Thyroid gland (tissue), 4 donors: ENCODE results near the gene TNFSF8. TPM values are rescaled to one million over a fixed set of nuclear protein-coding genes. Genes with fewer than 3 reads are reported as not detected.

Experiments used
- DNase-seq, 2 donors: peaks; one replicate each; pipeline ENCODE4 v3.0.0-alpha.2; 2019
- H3K27ac ChIP-seq, 3 donors: fragments of 200-600 bp; sonication (generic); 1 replicate in 2 of 3; 2 replicates in 1 of 3; pipeline ENCODE4 v1.5.1; 2016 to 2019; ENCODE audit warnings: mild to moderate bottlenecking in 1 of 3, moderate library complexity in 1 of 3
- H3K27me3 ChIP-seq: fragments of 200-600 bp; sonication (generic); one replicate; pipeline ENCODE4 v1.5.1; 2019
- H3K36me3 ChIP-seq, 2 donors: fragments of 200-600 bp; sonication (generic); one replicate each; pipeline ENCODE4 v1.5.1; 2016 to 2019
- H3K4me1 ChIP-seq, 2 donors: fragments of 200-600 bp; sonication (generic); one replicate each; pipeline ENCODE4 v1.5.1; 2017 to 2019
- H3K4me3 ChIP-seq, 3 donors: fragments of 200-600 bp; sonication (generic); replicated peaks in 1 of 3; 1 replicate in 2 of 3; 2 replicates in 1 of 3; pipeline ENCODE4 v1.5.1; 2016; ENCODE audit warnings: mild to moderate bottlenecking in 1 of 3
- H3K9me3 ChIP-seq: fragments of 200-600 bp; sonication (generic); one replicate; pipeline ENCODE4 v1.5.1; 2017
- CTCF ChIP-seq, 6 experiments: fragments of 200-600 bp in 3 of 6; fragments of 450-650 bp in 3 of 6; sonication (generic) in 3 of 6; IDR thresholded peaks; one replicate each; pipeline ENCODE4 v1.5.1; 2016 to 2019; ENCODE audit warnings: antibody characterized with exemption in 6 of 6, mild to moderate bottlenecking in 2 of 6, inconsistent platforms in 1 of 6, moderate library complexity in 1 of 6
- POLR2A ChIP-seq, 2 donors: fragments of 450-650 bp; IDR thresholded peaks; one replicate each; pipeline ENCODE4 v1.6.1; 2017; ENCODE audit warnings: antibody characterized with exemption in 2 of 2, mild to moderate bottlenecking in 2 of 2, moderate library complexity in 1 of 2
- WGBS, 2 donors: methylation state at CpG; one replicate each; pipeline ENCODE4 v1.1.5; 2017; 5-methylcytosine and 5-hydroxymethylcytosine counted together
- intact Hi-C: fragments of 100-400 bp; cut with DNase I; formaldehyde crosslinking; loops from one replicate; pipeline ENCODE4 v1.15.1; 2023
- total RNA-seq, 4 donors: library from RNA; depleted of rRNA; stranded (reverse); fragments of >200 nt; gene quantifications; one replicate each; pipeline ENCODE4 v1.2.3, GENCODE V29; 2016

Gene TNFSF8
- total RNA-seq, 4 donors from 2014 or later, result 1.3 to 4.2 (median 2.1) TPM

DNA sequence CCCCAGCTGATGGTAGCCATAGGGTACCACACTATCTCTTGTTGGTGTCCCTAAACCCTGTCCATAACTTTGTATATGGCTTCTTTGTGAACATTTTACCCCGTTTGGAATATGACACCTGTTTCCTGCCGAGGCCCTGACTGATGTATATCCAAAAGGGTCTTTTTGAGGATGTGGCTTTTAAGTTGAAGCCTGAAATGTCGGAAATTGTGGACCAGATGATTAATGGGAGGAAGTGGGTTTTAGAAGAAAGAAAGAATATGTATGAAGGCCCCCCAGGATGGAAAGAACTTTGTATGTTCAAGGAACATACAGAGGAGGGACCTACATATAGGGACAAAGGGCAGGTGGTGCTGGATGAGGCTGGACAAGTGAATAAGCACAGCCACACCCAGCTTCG, 16.7 kb upstream of the TNFSF8 start:
- H3K4me1 ChIP-seq, result no peaks in the 10 kb centered on the region
- H3K27ac ChIP-seq, result no peak overlapping the region
- WGBS, 2 donors, result 80 to 86% methylated on average over 4 of the region's 4 CpGs
- intact Hi-C loops, result no loop called here
- H3K4me3 ChIP-seq, result no peak overlapping the region
- H3K9me3 ChIP-seq, result no peaks in the 10 kb centered on the region
- no peaks in the 10 kb centered on the region for H3K36me3 ChIP-seq
- TF ChIP-seq CTCF (IDR thresholded peaks at IDR 0.05) (no peak), POLR2A (IDR thresholded peaks at IDR 0.05) (no peak)
- no peak for DNase-seq
- H3K27me3 ChIP-seq, result no peaks in the 10 kb centered on the region

DNA sequence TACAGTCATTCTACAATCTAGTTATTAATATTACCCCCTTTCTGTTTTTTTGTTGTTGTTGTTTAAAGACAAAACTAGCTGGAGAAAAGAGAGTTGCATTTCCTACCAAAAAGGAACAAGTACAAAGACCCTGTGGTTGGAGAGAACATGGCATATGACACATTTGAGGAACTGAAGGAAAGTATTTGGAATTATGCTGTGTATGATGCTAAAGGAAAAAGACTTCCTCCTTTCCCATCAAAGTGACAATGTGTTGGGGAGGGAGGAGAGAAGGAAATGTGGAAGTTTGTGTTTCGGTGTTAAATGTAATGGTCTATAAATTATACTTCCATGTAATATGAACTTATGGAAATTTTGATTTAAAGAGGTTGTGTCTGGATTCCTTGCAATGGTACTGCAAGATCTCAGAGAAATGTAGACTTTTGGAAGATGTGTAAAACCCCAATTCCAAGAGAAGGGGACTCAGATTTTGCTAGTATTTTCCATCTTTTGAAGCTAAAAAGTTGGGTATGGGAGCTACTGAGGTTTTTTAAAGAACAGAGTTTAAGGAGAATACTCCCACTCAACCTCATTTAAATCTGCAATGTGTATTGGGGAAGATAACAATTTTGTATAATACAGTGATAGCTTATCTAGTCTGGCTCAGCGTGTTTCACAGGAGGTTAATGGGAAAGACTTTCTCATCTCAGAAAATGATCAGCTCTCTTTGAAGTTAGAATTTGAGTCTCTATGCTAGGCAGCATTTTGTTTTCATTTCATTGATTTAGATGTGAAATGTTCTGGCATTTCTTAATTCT, 15.4 kb upstream of the TNFSF8 start:
- Histone ChIP-seq H3K4me1 (no peaks in the 10 kb centered on the region), H3K27me3 (no peaks in the 10 kb centered on the region), H3K27ac (no peak overlapping the region), H3K9me3 (no peaks in the 10 kb centered on the region), H3K4me3 (no peak overlapping the region), H3K36me3 (no peaks in the 10 kb centered on the region)
- DNase-seq, result no peak
- 87 to 90% methylated on average over 2 of the region's 2 CpGs for WGBS, 2 donors
- TF ChIP-seq POLR2A (IDR thresholded peaks at IDR 0.05) (no peak), CTCF (IDR thresholded peaks at IDR 0.05) (no peak)
- intact Hi-C loops, result no loop called here

DNA sequence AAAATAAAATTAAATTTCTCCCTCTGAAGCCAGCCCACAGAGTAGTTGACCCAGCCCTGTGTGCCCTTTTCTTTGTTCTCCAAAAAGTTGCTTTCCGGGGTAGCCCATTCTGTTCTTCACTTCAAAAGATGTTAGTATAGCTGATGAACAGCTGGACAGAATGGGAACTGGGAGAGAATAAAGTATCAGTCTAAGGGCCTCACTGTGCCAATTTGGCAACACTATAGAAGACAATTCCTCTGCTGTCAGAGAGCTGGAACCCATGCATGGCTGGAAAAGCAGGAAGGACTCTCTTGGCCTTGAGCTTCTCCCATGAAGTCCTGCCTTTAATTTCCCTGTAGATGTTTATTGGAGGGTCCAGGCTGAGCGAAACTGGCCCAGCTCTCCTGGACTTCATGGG, 11.0 kb upstream of the TNFSF8 start:
- H3K27ac ChIP-seq, result no peak overlapping the region
- H3K9me3 ChIP-seq, result no peaks in the 10 kb centered on the region
- intact Hi-C loops, result no loop called here
- 82 to 85% methylated on average over 2 of the region's 2 CpGs for WGBS, 2 donors
- DNase-seq, result no peak
- no peaks in the 10 kb centered on the region for H3K36me3 ChIP-seq
- no peaks in the 10 kb centered on the region for H3K4me1 ChIP-seq
- TF ChIP-seq CTCF (IDR thresholded peaks at IDR 0.05), result no peak
- H3K4me3 ChIP-seq, result no peak overlapping the region
- no peaks in the 10 kb centered on the region for H3K27me3 ChIP-seq

DNA sequence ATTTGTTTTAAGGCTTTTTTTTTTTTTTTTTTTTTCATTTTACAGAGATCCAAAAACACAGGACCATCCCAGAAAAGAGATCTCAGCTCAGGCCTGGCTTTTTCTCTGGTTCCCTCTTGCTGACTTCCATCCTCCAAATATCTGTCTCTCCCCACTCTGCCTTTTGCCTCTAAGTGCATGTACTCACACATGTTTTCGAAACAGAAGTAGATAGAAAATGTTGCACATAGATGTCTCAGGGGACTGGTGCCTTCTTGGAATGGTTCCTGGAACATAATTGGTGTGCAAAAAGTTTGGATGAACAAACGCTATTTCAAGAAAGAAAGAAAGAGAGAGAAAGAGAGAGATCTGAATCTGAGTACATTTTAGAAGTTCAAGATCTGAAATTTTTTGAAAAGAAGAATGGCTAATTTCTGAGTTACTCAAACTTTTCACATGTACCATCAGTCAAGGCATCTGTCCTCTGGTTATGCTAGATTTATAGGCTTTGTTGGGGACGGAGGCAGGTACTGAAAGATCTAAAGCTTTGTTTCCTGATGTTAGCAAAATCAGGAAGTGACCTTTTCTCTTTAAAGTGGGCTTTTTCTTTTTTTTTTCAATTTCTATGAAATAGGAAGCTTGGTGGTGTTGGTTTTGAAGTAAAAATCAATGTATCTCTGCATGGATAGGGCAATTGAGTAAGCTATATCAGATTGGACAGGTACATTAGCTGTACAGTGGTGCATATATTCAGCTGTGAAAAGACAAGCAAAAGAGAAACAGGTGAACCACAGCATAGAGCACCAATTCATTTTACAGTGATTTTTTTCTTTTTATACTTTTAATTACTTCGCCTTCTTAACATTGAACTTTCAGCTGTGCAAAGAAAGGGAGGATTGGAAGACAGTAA, 8.5 kb upstream of the TNFSF8 start:
- TF ChIP-seq CTCF (IDR thresholded peaks at IDR 0.05), result no peak
- no peak for TF ChIP-seq POLR2A (IDR thresholded peaks at IDR 0.05)
- Histone ChIP-seq H3K27me3 (no peaks in the 10 kb centered on the region), H3K4me1 (no peaks in the 10 kb centered on the region), H3K27ac (no peak overlapping the region), H3K36me3 (no peaks in the 10 kb centered on the region), H3K4me3 (no peak overlapping the region), H3K9me3 (no peaks in the 10 kb centered on the region)
- intact Hi-C loops, result no loop called here
- 55 to 71% methylated on average over 4 of the region's 4 CpGs for WGBS, 2 donors
- no peak for DNase-seq

DNA sequence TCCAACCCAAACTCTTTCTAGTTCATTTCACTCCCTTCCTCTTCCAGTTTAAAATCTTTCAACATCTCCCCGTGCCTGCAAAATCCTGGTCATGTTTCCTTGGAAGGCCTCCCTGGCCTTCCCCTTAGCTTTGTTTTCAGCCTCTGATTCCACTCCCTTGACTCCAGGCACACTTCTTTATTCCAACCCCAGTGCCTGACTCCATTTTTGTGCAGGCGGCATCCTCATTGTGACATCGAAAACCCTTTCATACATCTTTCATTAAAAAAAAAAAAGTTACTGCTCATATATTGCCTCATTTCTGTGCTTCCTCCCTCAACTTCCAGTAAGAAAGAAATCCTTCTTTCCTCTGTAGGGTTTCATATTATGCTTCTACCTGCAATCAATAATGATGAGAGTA, 7.1 kb upstream of the TNFSF8 start:
- no peaks in the 10 kb centered on the region for H3K36me3 ChIP-seq
- intact Hi-C loops, result no loop called here
- H3K4me1 ChIP-seq, result no peaks in the 10 kb centered on the region
- H3K27ac ChIP-seq, result no peak overlapping the region
- H3K9me3 ChIP-seq, result no peaks in the 10 kb centered on the region
- H3K27me3 ChIP-seq, result no peaks in the 10 kb centered on the region
- DNase-seq, result no peak
- no peak overlapping the region for H3K4me3 ChIP-seq
- TF ChIP-seq POLR2A (IDR thresholded peaks at IDR 0.05) (no peak), CTCF (IDR thresholded peaks at IDR 0.05) (no peak)
- 89 to 94% methylated on average over 3 of the region's 3 CpGs for WGBS, 2 donors
